ENCODE results near the gene VRK2. TPM values are rescaled to one million over a fixed set of nuclear protein-coding genes. Genes with fewer than 3 reads are reported as not detected.

Gene VRK2
- total and polyA plus RNA-seq, 2 experiments from 2014 or later, result 19.0 to 22.5 TPM

- no peak overlapping the region for H3K4me3 Mint-ChIP-seq
- DNase-seq (ENCODE audit: low spot score) (no peak), ATAC-seq (no peak)
- H3K9me3 Mint-ChIP-seq, result no peaks in the 10 kb centered on the region
- H3K36me3 Mint-ChIP-seq (ENCODE audit: low read depth), result no peaks in the 10 kb centered on the region
- no peak overlapping the region for H3K4me2 ChIP-seq
- H3K4me1 ChIP-seq (ENCODE audit: insufficient read depth), result no peaks in the 10 kb centered on the region
- H3F3A ChIP-seq (replicated peaks; ENCODE audit: low read depth), result no peaks in the 10 kb centered on the region
- H3K4me1 Mint-ChIP-seq, result no peaks in the 10 kb centered on the region
- no peak overlapping the region for H2AFZ ChIP-seq
- no peak overlapping the region for H3K27ac Mint-ChIP-seq
- no peak for TF ChIP-seq POLR2AphosphoS5 (IDR thresholded peaks at IDR 0.05; ENCODE audit: low read depth)
- no peak for TF ChIP-seq ETS1 (IDR thresholded peaks at IDR 0.05)
- TF ChIP-seq EZH2phosphoT487 (IDR thresholded peaks at IDR 0.05; ENCODE audit: unreplicated experiment), result no peak
- no peak for TF ChIP-seq CTCF (conservative IDR thresholded peaks at IDR 0.05; ENCODE audit: low read depth in 2 of 2)
- no peak for TF ChIP-seq ZNF331 (CRISPR knock-in tag; IDR thresholded peaks at IDR 0.05; ENCODE audit: low read depth)
- TF ChIP-seq STAT1 (IDR thresholded peaks at IDR 0.05; ENCODE audit: unreplicated experiment), result no peak
- TF ChIP-seq ZNF462 (CRISPR knock-in tag; IDR thresholded peaks at IDR 0.05), result no peak
- TF ChIP-seq REST (IDR thresholded peaks at IDR 0.05; ENCODE audit: unreplicated experiment), result no peak
- no peak for TF ChIP-seq CREB1 (CRISPR knock-in tag; IDR thresholded peaks at IDR 0.05; ENCODE audit: low read depth)
- TF ChIP-seq ZNF114 (CRISPR knock-in tag; IDR thresholded peaks at IDR 0.05), result no peak
- no peak for TF ChIP-seq JUNB (IDR thresholded peaks at IDR 0.05; ENCODE audit: unreplicated experiment)
- TF ChIP-seq EZH2 (IDR thresholded peaks at IDR 0.05; ENCODE audit: low read depth, unreplicated experiment), result no peak
- TF ChIP-seq NANOG (IDR thresholded peaks at IDR 0.05; ENCODE audit: borderline replicate concordance), result no peak
- H3K27me3 ChIP-seq (ENCODE audit: insufficient read depth), result no peaks in the 10 kb centered on the region
- H3K36me3 ChIP-seq (ENCODE audit: insufficient read depth), result no peaks in the 10 kb centered on the region
- no peaks in the 10 kb centered on the region for H3K79me2 ChIP-seq (replicated peaks; ENCODE audit: insufficient read depth)
- no peaks in the 10 kb centered on the region for H3K27me3 Mint-ChIP-seq (ENCODE audit: insufficient read depth, low read depth, poor library complexity)
- H3K9me2 ChIP-seq (ENCODE audit: insufficient read depth), result no peaks in the 10 kb centered on the region
- H3K27ac ChIP-seq (ENCODE audit: low read depth), result no peak overlapping the region
- no peak overlapping the region for H3K4me3 ChIP-seq
- H4K20me1 ChIP-seq (replicated peaks; ENCODE audit: insufficient read depth), result no peaks in the 10 kb centered on the region
Measured at GRCh38 chr2:58010599-58010998, 36.0 kb upstream of the VRK2 start.

Data from GM23338 (cell line).